ENCODE results near the gene GTF2H1. TPM values are rescaled to one million over a fixed set of nuclear protein-coding genes. Genes with fewer than 3 reads are reported as not detected.

Gene GTF2H1
- total and polyA plus RNA-seq, 9 of the 15 experiments (the other 6 are each of a cell fraction or from before 2014, with no cell fraction given): 56.9 to 126 (median 92.1) TPM

GRCh38 chr11:18285841-18286240 lies 36.5 kb upstream of the GTF2H1 start:
- no peak overlapping the region for H2AFZ ChIP-seq (ENCODE audit: low read depth, low read length)
- H3K79me2 ChIP-seq (ENCODE audit: control insufficient read depth, insufficient read depth, low read length): no peaks in the 10 kb centered on the region
- no TSS peak for BruUV-seq (replicated peaks)
- H3K9me1 ChIP-seq (ENCODE audit: control insufficient read depth, insufficient read depth, low read length): no peaks in the 10 kb centered on the region
- H3K4me2 ChIP-seq (ENCODE audit: insufficient read depth, low read length): no peak overlapping the region
- WGBS (ENCODE audit: insufficient coverage, low coverage, missing lambda C conversion rate): 100% methylated on average over 1 of the region's 1 CpG
- FAIRE-seq: no peak
- no peaks in the 10 kb centered on the region for H3K9me3 ChIP-seq (replicated peaks; ENCODE audit: control insufficient read depth, insufficient read depth, low read depth, low read length)
- no peak overlapping the region for H3K27ac ChIP-seq (ENCODE audit: extremely low read depth, low read depth, low read length)
- in situ Hi-C loops (cut with MboI) (no loop called here), intact Hi-C loops (cut with micrococcal nuclease) (no loop called here)
- ChIA-PET CTCF (ENCODE audit: low intra/inter-chr PET ratio) (no interaction called here), POLR2A (interaction anchor here (0.6 kb wide), 1 partner anchor 444 kb away, joined by 3 read pairs; no protein-coding TSS in a partner anchor)
- no peak overlapping the region for H3K9ac ChIP-seq (ENCODE audit: insufficient read depth in 1 of 2, low read depth in 2 of 2, low read length in 2 of 2)
- DNase-seq (ENCODE audit: extremely low read depth in 1 of 4, low spot score in 3 of 4): no peak
- no peaks in the 10 kb centered on the region for H3K4me1 ChIP-seq (replicated peaks in 1 of 2; ENCODE audit: control insufficient read depth in 2 of 2, insufficient read depth in 2 of 2, low read length in 2 of 2)
- H3K4me3 ChIP-seq: no peak overlapping the region
- ATAC-seq: no peak
- peaks cover 84% of the 10 kb centered on the region for H3K36me3 ChIP-seq (ENCODE audit: control insufficient read depth, insufficient read depth, low read length)
- H3K27me3 ChIP-seq (ENCODE audit: control insufficient read depth in 2 of 2, insufficient read depth in 2 of 2, low read length in 2 of 2): no peaks in the 10 kb centered on the region
- H4K20me1 ChIP-seq (replicated peaks; ENCODE audit: control insufficient read depth, insufficient read depth, low read length): no peaks in the 10 kb centered on the region
- TF ChIP-seq ZFX (CRISPR knock-in tag; IDR thresholded peaks at IDR 0.05) (no peak), SLC30A9 (CRISPR knock-in tag; IDR thresholded peaks at IDR 0.05) (no peak), RBM15 (IDR thresholded peaks at IDR 0.05; ENCODE audit: insufficient read depth, low read length) (no peak), DDX20 (tag; IDR thresholded peaks at IDR 0.05; ENCODE audit: low read depth) (no peak)

GRCh38 chr11:18288911-18289310 lies 33.5 kb upstream of the GTF2H1 start:
- Histone ChIP-seq H3K27ac (ENCODE audit: extremely low read depth, low read depth, low read length) (no peak overlapping the region), H3K27me3 (ENCODE audit: control insufficient read depth in 2 of 2, insufficient read depth in 2 of 2, low read length in 2 of 2) (no peaks in the 10 kb centered on the region), H3K36me3 (ENCODE audit: control insufficient read depth, insufficient read depth, low read length) (peaks cover 88% of the 10 kb centered on the region), H4K20me1 (replicated peaks; ENCODE audit: control insufficient read depth, insufficient read depth, low read length) (no peaks in the 10 kb centered on the region), H3K4me1 (replicated peaks in 1 of 2; ENCODE audit: control insufficient read depth in 2 of 2, insufficient read depth in 2 of 2, low read length in 2 of 2) (no peaks in the 10 kb centered on the region), H3K9ac (ENCODE audit: insufficient read depth in 1 of 2, low read depth in 2 of 2, low read length in 2 of 2) (no peak overlapping the region), H3K9me1 (ENCODE audit: control insufficient read depth, insufficient read depth, low read length) (no peaks in the 10 kb centered on the region), H3K4me2 (ENCODE audit: insufficient read depth, low read length) (no peak overlapping the region), H3K9me3 (replicated peaks; ENCODE audit: control insufficient read depth, insufficient read depth, low read depth, low read length) (no peaks in the 10 kb centered on the region), H2AFZ (ENCODE audit: low read depth, low read length) (no peak overlapping the region), H3K79me2 (ENCODE audit: control insufficient read depth, insufficient read depth, low read length) (no peaks in the 10 kb centered on the region), H3K4me3 (no peak overlapping the region)
- POLR2A ChIA-PET: interaction anchor here (0.9 to 1.0 kb wide), 2 partner anchors 11 to 15 kb away, joined by 3 read pairs; no protein-coding TSS in a partner anchor
- DNase-seq (ENCODE audit: extremely low read depth in 1 of 4, low spot score in 3 of 4): no peak
- in situ Hi-C loops (cut with MboI): no loop called here
- intact Hi-C loops (cut with micrococcal nuclease): no loop called here
- TF ChIP-seq AFF1 (IDR thresholded peaks at IDR 0.05; ENCODE audit: low read depth in 1 of 2, partially characterized antibody in 2 of 2) (no peak), ZNF12 (CRISPR knock-in tag; IDR thresholded peaks at IDR 0.05) (no peak), NUFIP1 (IDR thresholded peaks at IDR 0.05; ENCODE audit: partially characterized antibody) (no peak), KAT8 (IDR thresholded peaks at IDR 0.05; ENCODE audit: low read depth) (no peak), PHF8 (IDR thresholded peaks at IDR 0.05; ENCODE audit: borderline replicate concordance, low read length) (no peak)
- no TSS peak for BruUV-seq (replicated peaks)
- FAIRE-seq: no peak
- CTCF ChIA-PET (ENCODE audit: low intra/inter-chr PET ratio): no interaction called here
- ATAC-seq: no peak
- WGBS (ENCODE audit: insufficient coverage, low coverage, missing lambda C conversion rate): 100% methylated on average over 4 of the region's 4 CpGs

Measured in K562 (cell line).